ENCODE measurements around the gene CD81.

The CD81 gene

DNA sequence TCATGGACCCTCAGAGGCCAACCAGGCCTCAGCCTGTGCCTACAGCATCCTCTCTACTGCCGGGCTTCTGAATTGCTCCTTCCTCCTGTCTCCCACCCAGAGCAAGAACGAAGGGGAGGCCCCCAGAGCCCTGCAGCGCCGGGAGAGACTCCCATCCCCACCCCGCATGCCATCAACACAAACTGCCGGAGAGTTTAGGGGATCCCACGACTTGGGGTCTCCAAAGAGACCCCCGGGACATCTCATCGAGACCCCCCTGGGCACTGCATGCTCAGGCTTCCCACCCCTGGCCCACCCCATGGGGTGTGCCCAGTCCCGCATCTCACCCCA is 8.3 kb upstream of the CD81 start:
- H3K4me3 ChIP-seq (ENCODE audit: insufficient read depth, low read length, poor library complexity, severe bottlenecking), result no peak overlapping the region
- no peak overlapping the region for H3K9ac ChIP-seq (ENCODE audit: low read length)
- TF ChIP-seq, protein P1, sequence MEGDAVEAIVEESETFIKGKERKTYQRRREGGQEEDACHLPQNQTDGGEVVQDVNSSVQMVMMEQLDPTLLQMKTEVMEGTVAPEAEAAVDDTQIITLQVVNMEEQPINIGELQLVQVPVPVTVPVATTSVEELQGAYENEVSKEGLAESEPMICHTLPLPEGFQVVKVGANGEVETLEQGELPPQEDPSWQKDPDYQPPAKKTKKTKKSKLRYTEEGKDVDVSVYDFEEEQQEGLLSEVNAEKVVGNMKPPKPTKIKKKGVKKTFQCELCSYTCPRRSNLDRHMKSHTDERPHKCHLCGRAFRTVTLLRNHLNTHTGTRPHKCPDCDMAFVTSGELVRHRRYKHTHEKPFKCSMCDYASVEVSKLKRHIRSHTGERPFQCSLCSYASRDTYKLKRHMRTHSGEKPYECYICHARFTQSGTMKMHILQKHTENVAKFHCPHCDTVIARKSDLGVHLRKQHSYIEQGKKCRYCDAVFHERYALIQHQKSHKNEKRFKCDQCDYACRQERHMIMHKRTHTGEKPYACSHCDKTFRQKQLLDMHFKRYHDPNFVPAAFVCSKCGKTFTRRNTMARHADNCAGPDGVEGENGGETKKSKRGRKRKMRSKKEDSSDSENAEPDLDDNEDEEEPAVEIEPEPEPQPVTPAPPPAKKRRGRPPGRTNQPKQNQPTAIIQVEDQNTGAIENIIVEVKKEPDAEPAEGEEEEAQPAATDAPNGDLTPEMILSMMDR (IDR thresholded peaks at IDR 0.05; ENCODE audit: insufficient read depth, low read length, poor library complexity, severe bottlenecking), result no peak
- no peak for TF ChIP-seq EZH2phosphoT487 (conservative IDR thresholded peaks at IDR 0.05; ENCODE audit: low read length)
- no peak overlapping the region for H3K27ac ChIP-seq (ENCODE audit: low read depth, low read length)
- no peaks in the 10 kb centered on the region for H3K27me3 ChIP-seq (ENCODE audit: low read length)
- H3K79me2 ChIP-seq (ENCODE audit: insufficient read depth, low read length), result no peaks in the 10 kb centered on the region
- no peaks in the 10 kb centered on the region for H3K9me2 ChIP-seq (replicated peaks; ENCODE audit: insufficient read depth, low read length)
- H3K9me3 ChIP-seq (ENCODE audit: insufficient read depth, low read length), result no peaks in the 10 kb centered on the region
- H3K36me3 ChIP-seq (ENCODE audit: low read length), result no peaks in the 10 kb centered on the region
- no peaks in the 10 kb centered on the region for H4K20me1 ChIP-seq (ENCODE audit: low read depth, low read length)
- H3K4me2 ChIP-seq (ENCODE audit: low read depth, low read length, poor library complexity, severe bottlenecking), result no peak overlapping the region
- no peak overlapping the region for H2AFZ ChIP-seq (ENCODE audit: low read depth, low read length, severe bottlenecking)
- H3F3A ChIP-seq (ENCODE audit: insufficient read depth), result no peaks in the 10 kb centered on the region

- Histone ChIP-seq H3K27me3 (ENCODE audit: low read length) (no peaks in the 10 kb centered on the region), H3K36me3 (ENCODE audit: low read length) (no peaks in the 10 kb centered on the region), H3K4me3 (ENCODE audit: insufficient read depth, low read length, poor library complexity, severe bottlenecking) (no peak overlapping the region), H3K4me2 (ENCODE audit: low read depth, low read length, poor library complexity, severe bottlenecking) (no peak overlapping the region), H4K20me1 (ENCODE audit: low read depth, low read length) (no peaks in the 10 kb centered on the region), H3K9me2 (replicated peaks; ENCODE audit: insufficient read depth, low read length) (no peaks in the 10 kb centered on the region), H3K9me3 (ENCODE audit: insufficient read depth, low read length) (no peaks in the 10 kb centered on the region), H2AFZ (ENCODE audit: low read depth, low read length, severe bottlenecking) (no peak overlapping the region), H3K9ac (ENCODE audit: low read length) (no peak overlapping the region), H3K27ac (ENCODE audit: low read depth, low read length) (no peak overlapping the region), H3F3A (ENCODE audit: insufficient read depth) (no peaks in the 10 kb centered on the region), H3K79me2 (ENCODE audit: insufficient read depth, low read length) (no peaks in the 10 kb centered on the region)
- no peak for TF ChIP-seq EZH2phosphoT487 (conservative IDR thresholded peaks at IDR 0.05; ENCODE audit: low read length)
- TF ChIP-seq, protein P1 (IDR thresholded peaks at IDR 0.05; ENCODE audit: insufficient read depth, low read length, poor library complexity, severe bottlenecking), result no peak
Observed at GRCh38 chr11:2369320-2369719, 7.8 kb upstream of the CD81 start.

DNA sequence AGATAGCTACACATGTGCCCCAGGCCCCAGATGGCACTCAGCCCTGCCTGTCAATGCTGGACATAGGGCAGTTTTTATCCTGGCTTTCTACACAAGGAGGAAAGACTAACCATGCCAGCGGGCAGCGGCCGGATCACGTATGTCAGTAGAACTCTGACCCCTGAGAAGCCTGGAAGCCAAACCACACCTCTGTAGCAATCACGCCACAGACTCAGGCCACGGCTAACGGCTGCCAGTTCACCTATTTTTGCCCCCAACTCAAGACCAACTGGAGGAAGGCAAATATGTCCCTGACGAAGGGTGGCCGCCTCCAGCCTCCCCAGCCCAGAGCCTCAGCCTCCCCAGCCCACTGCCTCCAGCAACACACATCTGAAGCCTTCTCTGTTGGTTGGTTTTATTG is 7.2 kb upstream of the CD81 start:
- Histone ChIP-seq H3K79me2 (ENCODE audit: insufficient read depth, low read length) (no peaks in the 10 kb centered on the region), H3K9me3 (ENCODE audit: insufficient read depth, low read length) (no peaks in the 10 kb centered on the region), H2AFZ (ENCODE audit: low read depth, low read length, severe bottlenecking) (no peak overlapping the region), H3K4me2 (ENCODE audit: low read depth, low read length, poor library complexity, severe bottlenecking) (no peak overlapping the region), H4K20me1 (ENCODE audit: low read depth, low read length) (no peaks in the 10 kb centered on the region), H3F3A (ENCODE audit: insufficient read depth) (no peaks in the 10 kb centered on the region), H3K27ac (ENCODE audit: low read depth, low read length) (no peak overlapping the region), H3K9me2 (replicated peaks; ENCODE audit: insufficient read depth, low read length) (no peaks in the 10 kb centered on the region), H3K36me3 (ENCODE audit: low read length) (no peaks in the 10 kb centered on the region), H3K4me3 (ENCODE audit: insufficient read depth, low read length, poor library complexity, severe bottlenecking) (no peak overlapping the region), H3K27me3 (ENCODE audit: low read length) (no peaks in the 10 kb centered on the region), H3K9ac (ENCODE audit: low read length) (no peak overlapping the region)
- TF ChIP-seq, protein P1 (IDR thresholded peaks at IDR 0.05; ENCODE audit: insufficient read depth, low read length, poor library complexity, severe bottlenecking), result no peak
- no peak for TF ChIP-seq EZH2phosphoT487 (conservative IDR thresholded peaks at IDR 0.05; ENCODE audit: low read length)

Measured in SU-DHL-6 (cell line).